Neural cell (in vitro differentiated cells): ENCODE results near the gene SYT17. TPM values are rescaled to one million over a fixed set of nuclear protein-coding genes. Genes with fewer than 3 reads are reported as not detected.

Source experiments
- H2AFZ ChIP-seq: fragments of 200-600, 300-800 bp; sonication (generic), shearing (Covaris generic); 2 replicates; pipeline ENCODE4 v1.6.0; 2014; ENCODE audit warnings: low read depth, mild to moderate bottlenecking, antibody characterized with exemption, low read length, moderate library complexity
- H3F3A ChIP-seq: fragments of 200-600 bp; shearing (Covaris generic); 2 replicates; pipeline ENCODE4 v1.6.1; 2016; ENCODE audit warnings: mild to moderate bottlenecking, moderate library complexity, mixed read lengths, antibody characterized with exemption, low read length; ENCODE audit not compliant: insufficient read depth, poor library complexity, severe bottlenecking
- H3K27ac ChIP-seq: fragments of 200-600, 300-800 bp; sonication (generic), shearing (Covaris generic); 2 replicates; pipeline ENCODE4 v1.5.1; 2014; ENCODE audit warnings: mild to moderate bottlenecking, low read length, moderate library complexity
- H3K27me3 ChIP-seq: fragments of 300-800, 200-600 bp; sonication (generic), shearing (Covaris generic); 2 replicates; pipeline ENCODE4 v1.6.0; 2014; ENCODE audit warnings: mild to moderate bottlenecking, low read depth, low read length, moderate library complexity; ENCODE audit not compliant: insufficient read depth
- H3K36me3 ChIP-seq: fragments of 300-800, 200-600 bp; sonication (generic), shearing (Covaris generic); 2 replicates; pipeline ENCODE4 v1.5.1; 2014; ENCODE audit warnings: mild to moderate bottlenecking, antibody characterized with exemption, low read length, moderate library complexity; ENCODE audit not compliant: insufficient read depth
- H3K4me2 ChIP-seq: fragments of 300-800, 200-600 bp; sonication (generic), shearing (Covaris generic); 2 replicates; pipeline ENCODE4 v1.6.0; 2014; ENCODE audit warnings: mild to moderate bottlenecking, low read length
- H3K4me3 ChIP-seq: fragments of 300-800, 200-600 bp; sonication (generic), shearing (Covaris generic); 2 replicates; pipeline ENCODE4 v1.5.1; 2014; ENCODE audit warnings: mild to moderate bottlenecking, low read length, moderate library complexity
- H3K79me2 ChIP-seq: fragments of 200-600 bp; shearing (Covaris generic); replicated peaks from 2 replicates; pipeline ENCODE4 v1.6.0; 2014; ENCODE audit warnings: mild to moderate bottlenecking, low read length, moderate library complexity; ENCODE audit not compliant: insufficient read depth
- H3K9ac ChIP-seq: fragments of 300-800, 200-600 bp; sonication (generic), shearing (Covaris generic); 2 replicates; pipeline ENCODE4 v1.6.1; 2016; ENCODE audit warnings: mild to moderate bottlenecking, low read length, mixed read lengths
- H3K9me2 ChIP-seq: fragments of 200-600 bp; shearing (Covaris generic); 2 replicates; pipeline ENCODE4 v1.6.1; 2016; ENCODE audit warnings: mild to moderate bottlenecking, low read length, mixed read lengths; ENCODE audit not compliant: insufficient read depth
- H3K9me3 ChIP-seq: fragments of 200-600, 300-800 bp; sonication (generic), shearing (Covaris generic); 2 replicates; pipeline ENCODE4 v1.6.1; 2016; ENCODE audit warnings: mild to moderate bottlenecking, mixed run types, low read length, moderate library complexity, mixed read lengths
- H4K20me1 ChIP-seq: fragments of 200-600 bp; shearing (Covaris generic); 2 replicates; pipeline ENCODE4 v1.6.1; 2016; ENCODE audit warnings: mild to moderate bottlenecking, mixed run types; ENCODE audit not compliant: insufficient read depth
- EP300 ChIP-seq: fragments of 450-650 bp; conservative IDR thresholded peaks from 2 replicates; pipeline ENCODE4 v1.6.1; 2014; ENCODE audit warnings: antibody characterized with exemption, mild to moderate bottlenecking, moderate library complexity; ENCODE audit not compliant: poor library complexity, severe bottlenecking
- EZH2 ChIP-seq: fragments of 200-600, 300-800 bp; shearing (Covaris generic), sonication (generic); IDR thresholded peaks from 2 replicates; pipeline ENCODE4 v1.6.1; 2014; ENCODE audit warnings: antibody characterized with exemption, low read length, borderline replicate concordance, mild to moderate bottlenecking; ENCODE audit not compliant: insufficient read depth, poor library complexity, severe bottlenecking
- MXI1 ChIP-seq: fragments of 450-650 bp; conservative IDR thresholded peaks from 2 replicates; pipeline ENCODE4 v1.6.1; 2014; ENCODE audit warnings: antibody characterized with exemption, mild to moderate bottlenecking; ENCODE audit not compliant: poor library complexity, severe bottlenecking
- POLR2AphosphoS5 ChIP-seq: IDR thresholded peaks from 2 replicates; pipeline ENCODE4 v1.6.1; 2012
- RAD21 ChIP-seq: fragments of 450-650 bp; conservative IDR thresholded peaks from 2 replicates; pipeline ENCODE4 v1.6.1; 2014; ENCODE audit warnings: antibody characterized with exemption, mild to moderate bottlenecking, moderate library complexity
- SMC3 ChIP-seq: fragments of 450-650 bp; conservative IDR thresholded peaks from 2 replicates; pipeline ENCODE4 v1.6.1; 2014; ENCODE audit warnings: antibody characterized with exemption, mild to moderate bottlenecking, moderate library complexity; ENCODE audit not compliant: poor library complexity
- TAF1 ChIP-seq: IDR thresholded peaks from 2 replicates; pipeline ENCODE4 v1.6.1; 2012; ENCODE audit warnings: low read depth
- polyA plus RNA-seq: library from polyadenylated mRNA; depleted of rRNA; stranded (reverse); fragments of >200 nt; gene quantifications from 2 replicates; pipeline ENCODE4 v1.2.3, GENCODE V29; 2014
- TF ChIP-seq, protein P1 (sequence below): fragments of 450-650 bp; IDR thresholded peaks from 2 replicates; pipeline ENCODE4 v1.5.1; 2014; ENCODE audit warnings: antibody characterized with exemption, mild to moderate bottlenecking, moderate library complexity; ENCODE audit not compliant: poor library complexity, severe bottlenecking
- TF ChIP-seq, protein P2 (sequence below): IDR thresholded peaks from 2 replicates; pipeline ENCODE4 v1.6.1; 2012; ENCODE audit warnings: borderline replicate concordance

The SYT17 gene
- polyA plus RNA-seq, 1 donor from 2014 or later, result 3.0 TPM

DNA sequence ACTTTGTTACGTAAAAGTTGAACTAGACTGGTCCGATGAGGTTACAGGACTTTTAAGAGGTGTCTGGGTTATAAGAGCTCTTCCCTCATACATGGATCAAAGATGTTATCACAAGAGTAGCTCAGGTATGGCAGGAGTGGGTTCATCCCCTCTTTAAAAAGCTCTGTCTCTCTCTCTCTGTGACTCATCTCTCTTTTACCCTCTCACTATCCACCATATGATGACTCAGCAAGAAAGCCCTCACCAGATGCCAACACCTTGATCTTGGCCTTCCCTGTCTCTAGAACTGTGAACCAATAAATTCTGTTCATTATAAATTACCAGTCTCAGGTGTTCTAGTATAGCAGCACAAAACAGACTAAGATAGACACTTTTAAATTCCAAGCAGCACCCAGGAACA, 115.6 kb downstream of the SYT17 start:
- Histone ChIP-seq H3K79me2 (no peaks in the 10 kb centered on the region), H4K20me1 (no peaks in the 10 kb centered on the region), H2AFZ (no peak overlapping the region), H3K9ac (no peak overlapping the region), H3K36me3 (no peaks in the 10 kb centered on the region), H3K9me2 (no peaks in the 10 kb centered on the region), H3K27me3 (no peaks in the 10 kb centered on the region), H3F3A (no peaks in the 10 kb centered on the region), H3K27ac (no peak overlapping the region), H3K4me2 (no peak overlapping the region), H3K4me3 (no peak overlapping the region), H3K9me3 (no peaks in the 10 kb centered on the region)
- TF ChIP-seq, protein P1, sequence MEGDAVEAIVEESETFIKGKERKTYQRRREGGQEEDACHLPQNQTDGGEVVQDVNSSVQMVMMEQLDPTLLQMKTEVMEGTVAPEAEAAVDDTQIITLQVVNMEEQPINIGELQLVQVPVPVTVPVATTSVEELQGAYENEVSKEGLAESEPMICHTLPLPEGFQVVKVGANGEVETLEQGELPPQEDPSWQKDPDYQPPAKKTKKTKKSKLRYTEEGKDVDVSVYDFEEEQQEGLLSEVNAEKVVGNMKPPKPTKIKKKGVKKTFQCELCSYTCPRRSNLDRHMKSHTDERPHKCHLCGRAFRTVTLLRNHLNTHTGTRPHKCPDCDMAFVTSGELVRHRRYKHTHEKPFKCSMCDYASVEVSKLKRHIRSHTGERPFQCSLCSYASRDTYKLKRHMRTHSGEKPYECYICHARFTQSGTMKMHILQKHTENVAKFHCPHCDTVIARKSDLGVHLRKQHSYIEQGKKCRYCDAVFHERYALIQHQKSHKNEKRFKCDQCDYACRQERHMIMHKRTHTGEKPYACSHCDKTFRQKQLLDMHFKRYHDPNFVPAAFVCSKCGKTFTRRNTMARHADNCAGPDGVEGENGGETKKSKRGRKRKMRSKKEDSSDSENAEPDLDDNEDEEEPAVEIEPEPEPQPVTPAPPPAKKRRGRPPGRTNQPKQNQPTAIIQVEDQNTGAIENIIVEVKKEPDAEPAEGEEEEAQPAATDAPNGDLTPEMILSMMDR, result no peak
- no peak for TF ChIP-seq TAF1
- no peak for TF ChIP-seq EP300
- TF ChIP-seq MXI1, result no peak
- TF ChIP-seq SMC3, result no peak

DNA sequence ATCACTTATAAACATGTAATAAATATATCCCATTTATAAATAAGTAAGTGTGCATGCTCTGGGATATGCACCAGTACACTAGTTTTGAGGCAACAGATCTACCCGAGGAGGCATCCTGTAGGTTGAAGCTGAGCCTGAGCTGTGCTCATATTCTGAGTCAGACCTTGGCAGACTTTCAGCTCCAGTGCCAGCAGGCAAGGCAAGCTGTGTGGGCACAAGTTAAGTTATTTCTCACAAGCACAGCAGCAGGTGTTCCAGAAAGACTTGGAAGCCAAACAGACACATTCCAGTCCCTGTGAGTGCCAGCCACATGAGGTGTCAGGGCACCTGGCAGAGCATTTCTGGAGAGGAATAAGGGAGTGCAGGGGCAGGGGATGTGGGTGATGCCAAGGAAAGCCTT, 116.2 kb downstream of the SYT17 start:
- H3F3A ChIP-seq, result no peaks in the 10 kb centered on the region
- no peak overlapping the region for H3K9ac ChIP-seq
- no peak overlapping the region for H3K4me2 ChIP-seq
- H3K36me3 ChIP-seq, result no peaks in the 10 kb centered on the region
- H3K27me3 ChIP-seq, result no peaks in the 10 kb centered on the region
- H2AFZ ChIP-seq, result no peak overlapping the region
- no peak overlapping the region for H3K4me3 ChIP-seq
- H4K20me1 ChIP-seq, result no peaks in the 10 kb centered on the region
- H3K9me3 ChIP-seq, result no peaks in the 10 kb centered on the region
- no peak overlapping the region for H3K27ac ChIP-seq
- TF ChIP-seq MXI1, result no peak
- TF ChIP-seq EP300, result no peak
- no peak for TF ChIP-seq EZH2
- TF ChIP-seq, protein P1, result no peak
- TF ChIP-seq TAF1, result no peak
- TF ChIP-seq POLR2AphosphoS5, result no peak
- no peak for TF ChIP-seq RAD21
- no peak for TF ChIP-seq SMC3
- TF ChIP-seq, protein P2, sequence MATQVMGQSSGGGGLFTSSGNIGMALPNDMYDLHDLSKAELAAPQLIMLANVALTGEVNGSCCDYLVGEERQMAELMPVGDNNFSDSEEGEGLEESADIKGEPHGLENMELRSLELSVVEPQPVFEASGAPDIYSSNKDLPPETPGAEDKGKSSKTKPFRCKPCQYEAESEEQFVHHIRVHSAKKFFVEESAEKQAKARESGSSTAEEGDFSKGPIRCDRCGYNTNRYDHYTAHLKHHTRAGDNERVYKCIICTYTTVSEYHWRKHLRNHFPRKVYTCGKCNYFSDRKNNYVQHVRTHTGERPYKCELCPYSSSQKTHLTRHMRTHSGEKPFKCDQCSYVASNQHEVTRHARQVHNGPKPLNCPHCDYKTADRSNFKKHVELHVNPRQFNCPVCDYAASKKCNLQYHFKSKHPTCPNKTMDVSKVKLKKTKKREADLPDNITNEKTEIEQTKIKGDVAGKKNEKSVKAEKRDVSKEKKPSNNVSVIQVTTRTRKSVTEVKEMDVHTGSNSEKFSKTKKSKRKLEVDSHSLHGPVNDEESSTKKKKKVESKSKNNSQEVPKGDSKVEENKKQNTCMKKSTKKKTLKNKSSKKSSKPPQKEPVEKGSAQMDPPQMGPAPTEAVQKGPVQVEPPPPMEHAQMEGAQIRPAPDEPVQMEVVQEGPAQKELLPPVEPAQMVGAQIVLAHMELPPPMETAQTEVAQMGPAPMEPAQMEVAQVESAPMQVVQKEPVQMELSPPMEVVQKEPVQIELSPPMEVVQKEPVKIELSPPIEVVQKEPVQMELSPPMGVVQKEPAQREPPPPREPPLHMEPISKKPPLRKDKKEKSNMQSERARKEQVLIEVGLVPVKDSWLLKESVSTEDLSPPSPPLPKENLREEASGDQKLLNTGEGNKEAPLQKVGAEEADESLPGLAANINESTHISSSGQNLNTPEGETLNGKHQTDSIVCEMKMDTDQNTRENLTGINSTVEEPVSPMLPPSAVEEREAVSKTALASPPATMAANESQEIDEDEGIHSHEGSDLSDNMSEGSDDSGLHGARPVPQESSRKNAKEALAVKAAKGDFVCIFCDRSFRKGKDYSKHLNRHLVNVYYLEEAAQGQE, result no peak
- no peaks in the 10 kb centered on the region for H3K79me2 ChIP-seq
- no peaks in the 10 kb centered on the region for H3K9me2 ChIP-seq
